ENCODE measurements around the gene DNAAF1. TPM values are rescaled to one million over a fixed set of nuclear protein-coding genes. Genes with fewer than 3 reads are reported as not detected.

The DNAAF1 gene
- polyA plus RNA-seq, 2 donors = 0.20 to 0.39 TPM

- no peaks in the 10 kb centered on the region for H3K4me1 ChIP-seq (ENCODE audit: control insufficient read depth in 2 of 2, insufficient read depth in 2 of 2, low read length in 1 of 2)
- no peaks in the 10 kb centered on the region for H3K36me3 ChIP-seq (ENCODE audit: control insufficient read depth in 2 of 2, insufficient read depth in 2 of 2, low read length in 1 of 2)
- WGBS, 2 donors = 70 to 79% methylated on average over 14 of the region's 14 CpGs
- no peak overlapping the region for H3K4me3 ChIP-seq (ENCODE audit: low read depth in 1 of 2, low read length in 2 of 2)
- H3K27ac ChIP-seq (ENCODE audit: low read depth in 2 of 2, low read length in 1 of 2) = no peak overlapping the region
- no peaks in the 10 kb centered on the region for H3K9me3 ChIP-seq (ENCODE audit: control insufficient read depth in 2 of 2, insufficient read depth in 1 of 2, low read depth in 1 of 2, low read length in 1 of 2)
- H3K27me3 ChIP-seq (ENCODE audit: control insufficient read depth in 1 of 2, insufficient read depth in 2 of 2, low read length in 2 of 2) = no peaks in the 10 kb centered on the region
Measured at GRCh38 chr16:84138824-84139627, 6.1 kb upstream of the DNAAF1 start.

GRCh38 chr16:84139628-84140258 is 5.4 kb upstream of the DNAAF1 start:
- Histone ChIP-seq H3K27me3 (ENCODE audit: control insufficient read depth in 1 of 2, insufficient read depth in 2 of 2, low read length in 2 of 2) (no peaks in the 10 kb centered on the region), H3K36me3 (ENCODE audit: control insufficient read depth in 2 of 2, insufficient read depth in 2 of 2, low read length in 1 of 2) (no peaks in the 10 kb centered on the region), H3K4me3 (ENCODE audit: low read depth in 1 of 2, low read length in 2 of 2) (no peak overlapping the region), H3K9me3 (ENCODE audit: control insufficient read depth in 2 of 2, insufficient read depth in 1 of 2, low read depth in 1 of 2, low read length in 1 of 2) (no peaks in the 10 kb centered on the region), H3K27ac (ENCODE audit: low read depth in 2 of 2, low read length in 1 of 2) (no peak overlapping the region), H3K4me1 (ENCODE audit: control insufficient read depth in 2 of 2, insufficient read depth in 2 of 2, low read length in 1 of 2) (peaks cover 0 to 2% of the 10 kb centered on the region in 2 donors)
- 69 to 72% methylated on average over 6 of the region's 6 CpGs for WGBS, 2 donors

DNA sequence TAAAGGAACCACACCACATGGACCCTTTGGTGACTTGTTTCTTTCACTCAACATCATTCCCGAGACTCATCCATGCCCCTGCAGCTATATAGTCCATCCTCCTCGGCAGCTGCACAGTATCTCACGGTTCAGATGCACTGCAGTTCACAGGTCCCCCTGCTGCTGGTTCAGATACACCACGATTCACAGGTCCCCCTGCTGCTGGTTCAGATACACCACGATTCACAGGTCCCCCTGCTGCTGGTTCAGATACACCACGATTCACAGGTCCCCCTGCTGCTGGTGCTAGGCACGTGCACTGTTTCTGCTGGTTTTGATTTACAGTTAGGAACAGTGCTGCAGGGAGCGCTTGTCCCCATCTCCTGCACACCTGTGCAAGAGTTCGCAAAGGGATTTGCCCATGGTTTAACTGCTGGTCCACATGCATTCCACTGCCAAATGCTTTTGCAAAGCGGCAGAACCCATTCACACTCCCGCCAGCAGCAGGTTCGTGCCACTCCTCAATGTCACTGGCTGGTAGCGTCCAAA is 3.9 kb upstream of the DNAAF1 start:
- Histone ChIP-seq H3K9me3 (ENCODE audit: control insufficient read depth in 2 of 2, insufficient read depth in 1 of 2, low read depth in 1 of 2, low read length in 1 of 2) (no peaks in the 10 kb centered on the region), H3K4me3 (ENCODE audit: low read depth in 1 of 2, low read length in 2 of 2) (no peak overlapping the region), H3K36me3 (ENCODE audit: control insufficient read depth in 2 of 2, insufficient read depth in 2 of 2, low read length in 1 of 2) (no peaks in the 10 kb centered on the region), H3K27ac (ENCODE audit: low read depth in 2 of 2, low read length in 1 of 2) (no peak overlapping the region), H3K4me1 (ENCODE audit: control insufficient read depth in 2 of 2, insufficient read depth in 2 of 2, low read length in 1 of 2) (peaks cover 0 to 4% of the 10 kb centered on the region in 2 donors), H3K27me3 (ENCODE audit: control insufficient read depth in 1 of 2, insufficient read depth in 2 of 2, low read length in 2 of 2) (no peaks in the 10 kb centered on the region)
- 78 to 83% methylated on average over 13 of the region's 13 CpGs for WGBS, 2 donors

DNA sequence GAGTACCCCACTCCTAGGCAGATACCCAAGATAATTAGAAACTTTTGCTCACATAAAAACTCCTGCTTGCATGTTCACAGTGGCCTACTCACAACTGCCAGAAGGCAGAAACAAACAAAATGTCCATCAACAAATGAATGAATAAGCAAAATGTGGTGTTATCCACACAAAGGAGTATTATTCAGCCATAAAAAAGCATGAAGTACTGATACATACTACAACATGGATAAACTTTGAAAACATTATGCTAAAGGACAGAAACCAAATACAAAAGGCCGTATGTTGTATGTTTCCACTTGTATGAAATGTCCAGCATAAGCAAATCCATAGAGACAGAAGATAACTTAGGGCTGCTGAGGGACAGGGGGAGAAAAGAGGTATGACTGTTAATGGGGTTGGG is 2.0 kb upstream of the DNAAF1 start:
- Histone ChIP-seq H3K27ac (ENCODE audit: low read depth in 2 of 2, low read length in 1 of 2) (no peak overlapping the region), H3K4me1 (ENCODE audit: control insufficient read depth in 2 of 2, insufficient read depth in 2 of 2, low read length in 1 of 2) (peaks cover 0 to 4% of the 10 kb centered on the region in 2 donors), H3K36me3 (ENCODE audit: control insufficient read depth in 2 of 2, insufficient read depth in 2 of 2, low read length in 1 of 2) (no peaks in the 10 kb centered on the region), H3K9me3 (ENCODE audit: control insufficient read depth in 2 of 2, insufficient read depth in 1 of 2, low read depth in 1 of 2, low read length in 1 of 2) (no peaks in the 10 kb centered on the region), H3K27me3 (ENCODE audit: control insufficient read depth in 1 of 2, insufficient read depth in 2 of 2, low read length in 2 of 2) (no peaks in the 10 kb centered on the region), H3K4me3 (ENCODE audit: low read depth in 1 of 2, low read length in 2 of 2) (no peak overlapping the region)
- 91 to 97% methylated on average over 1 of the region's 1 CpG for WGBS, 2 donors

- Histone ChIP-seq H3K27ac (ENCODE audit: low read depth in 2 of 2, low read length in 1 of 2) (no peak overlapping the region), H3K4me3 (ENCODE audit: low read depth in 1 of 2, low read length in 2 of 2) (peak overlapping the region in 1 of 2 donors; percentile 91), H3K4me1 (ENCODE audit: control insufficient read depth in 2 of 2, insufficient read depth in 2 of 2, low read length in 1 of 2) (peaks cover 0 to 4% of the 10 kb centered on the region in 2 donors), H3K27me3 (ENCODE audit: control insufficient read depth in 1 of 2, insufficient read depth in 2 of 2, low read length in 2 of 2) (no peaks in the 10 kb centered on the region), H3K9me3 (ENCODE audit: control insufficient read depth in 2 of 2, insufficient read depth in 1 of 2, low read depth in 1 of 2, low read length in 1 of 2) (no peaks in the 10 kb centered on the region), H3K36me3 (ENCODE audit: control insufficient read depth in 2 of 2, insufficient read depth in 2 of 2, low read length in 1 of 2) (no peaks in the 10 kb centered on the region)
- 22 to 25% methylated on average over 12 to 13 of the region's 13 CpGs for WGBS, 2 donors
Measured at GRCh38 chr16:84143784-84144199, 1.3 kb upstream of the DNAAF1 start.

GRCh38 chr16:84144209-84144858 is 774 bp upstream of the DNAAF1 start:
- peak overlapping the region; percentile 79 to 91 for H3K4me3 ChIP-seq (ENCODE audit: low read depth in 1 of 2, low read length in 2 of 2)
- no peaks in the 10 kb centered on the region for H3K27me3 ChIP-seq (ENCODE audit: control insufficient read depth in 1 of 2, insufficient read depth in 2 of 2, low read length in 2 of 2)
- H3K36me3 ChIP-seq (ENCODE audit: control insufficient read depth in 2 of 2, insufficient read depth in 2 of 2, low read length in 1 of 2) = no peaks in the 10 kb centered on the region
- no peaks in the 10 kb centered on the region for H3K9me3 ChIP-seq (ENCODE audit: control insufficient read depth in 2 of 2, insufficient read depth in 1 of 2, low read depth in 1 of 2, low read length in 1 of 2)
- WGBS, 2 donors = 1% methylated on average over 39 of the region's 39 CpGs
- H3K27ac ChIP-seq (ENCODE audit: low read depth in 2 of 2, low read length in 1 of 2) = peak overlapping the region; percentile 50 to 80
- peaks cover 0 to 4% of the 10 kb centered on the region in 2 donors for H3K4me1 ChIP-seq (ENCODE audit: control insufficient read depth in 2 of 2, insufficient read depth in 2 of 2, low read length in 1 of 2)

DNA sequence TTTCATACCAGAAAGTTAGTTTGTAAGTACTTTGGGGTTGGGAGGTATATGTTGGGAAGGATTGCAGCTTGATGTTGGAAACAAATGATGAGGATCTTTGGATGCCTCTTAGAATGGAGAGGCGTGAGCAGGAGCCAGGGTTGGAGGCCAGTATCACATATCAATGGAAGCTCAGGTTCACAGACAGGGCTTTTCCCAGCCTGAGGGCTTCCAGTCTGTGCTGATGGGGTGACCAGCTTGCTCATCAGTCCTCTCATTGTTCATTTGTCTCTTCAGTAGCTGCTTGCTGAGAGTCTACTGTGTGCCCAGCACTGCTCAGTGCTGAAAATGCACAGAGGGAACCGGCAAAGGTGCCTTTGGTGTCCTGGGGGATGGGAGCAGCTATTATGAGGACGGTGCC is 5.8 kb downstream of the DNAAF1 start:
- Histone ChIP-seq H3K4me3 (ENCODE audit: low read depth in 1 of 2, low read length in 2 of 2) (no peak overlapping the region), H3K4me1 (ENCODE audit: control insufficient read depth in 2 of 2, insufficient read depth in 2 of 2, low read length in 1 of 2) (no peaks in the 10 kb centered on the region), H3K36me3 (ENCODE audit: control insufficient read depth in 2 of 2, insufficient read depth in 2 of 2, low read length in 1 of 2) (no peaks in the 10 kb centered on the region), H3K27ac (ENCODE audit: low read depth in 2 of 2, low read length in 1 of 2) (no peak overlapping the region), H3K27me3 (ENCODE audit: control insufficient read depth in 1 of 2, insufficient read depth in 2 of 2, low read length in 2 of 2) (no peaks in the 10 kb centered on the region), H3K9me3 (ENCODE audit: control insufficient read depth in 2 of 2, insufficient read depth in 1 of 2, low read depth in 1 of 2, low read length in 1 of 2) (no peaks in the 10 kb centered on the region)
- WGBS, 2 donors = 65 to 67% methylated on average over 3 of the region's 3 CpGs

DNA sequence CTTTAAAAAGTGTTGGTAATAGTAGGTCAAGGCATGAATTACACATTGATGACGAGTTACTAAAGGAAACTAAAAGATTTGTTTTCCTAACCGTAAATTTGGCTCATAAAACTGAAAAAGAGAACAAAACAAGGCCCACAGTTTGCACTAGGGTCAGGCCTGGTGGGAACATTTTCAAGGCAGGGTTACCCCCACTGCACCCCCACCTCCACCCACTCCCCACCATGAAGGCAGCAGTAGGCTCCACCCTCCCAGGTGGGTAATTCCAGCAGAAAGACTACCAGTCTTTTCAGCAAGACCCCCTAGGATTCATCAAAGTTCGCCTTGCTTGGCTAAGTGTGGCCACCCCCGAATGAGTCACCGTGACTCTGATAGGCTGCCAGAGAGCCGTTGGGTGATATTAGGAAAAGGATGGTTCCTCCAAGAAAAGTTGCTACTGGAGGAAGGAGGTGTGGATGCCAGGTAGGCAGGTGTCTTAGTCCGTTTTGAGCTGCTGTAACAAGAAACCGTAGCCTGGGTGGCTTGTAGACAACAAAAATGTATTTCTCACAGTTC is 8.6 kb downstream of the DNAAF1 start:
- no peak overlapping the region for H3K4me3 ChIP-seq (ENCODE audit: low read depth in 1 of 2, low read length in 2 of 2)
- H3K4me1 ChIP-seq (ENCODE audit: control insufficient read depth in 2 of 2, insufficient read depth in 2 of 2, low read length in 1 of 2) = no peaks in the 10 kb centered on the region
- no peaks in the 10 kb centered on the region for H3K9me3 ChIP-seq (ENCODE audit: control insufficient read depth in 2 of 2, insufficient read depth in 1 of 2, low read depth in 1 of 2, low read length in 1 of 2)
- no peak overlapping the region for H3K27ac ChIP-seq (ENCODE audit: low read depth in 2 of 2, low read length in 1 of 2)
- no peaks in the 10 kb centered on the region for H3K27me3 ChIP-seq (ENCODE audit: control insufficient read depth in 1 of 2, insufficient read depth in 2 of 2, low read length in 2 of 2)
- no peaks in the 10 kb centered on the region for H3K36me3 ChIP-seq (ENCODE audit: control insufficient read depth in 2 of 2, insufficient read depth in 2 of 2, low read length in 1 of 2)
- WGBS, 2 donors = 46 to 63% methylated on average over 8 of the region's 8 CpGs

DNA sequence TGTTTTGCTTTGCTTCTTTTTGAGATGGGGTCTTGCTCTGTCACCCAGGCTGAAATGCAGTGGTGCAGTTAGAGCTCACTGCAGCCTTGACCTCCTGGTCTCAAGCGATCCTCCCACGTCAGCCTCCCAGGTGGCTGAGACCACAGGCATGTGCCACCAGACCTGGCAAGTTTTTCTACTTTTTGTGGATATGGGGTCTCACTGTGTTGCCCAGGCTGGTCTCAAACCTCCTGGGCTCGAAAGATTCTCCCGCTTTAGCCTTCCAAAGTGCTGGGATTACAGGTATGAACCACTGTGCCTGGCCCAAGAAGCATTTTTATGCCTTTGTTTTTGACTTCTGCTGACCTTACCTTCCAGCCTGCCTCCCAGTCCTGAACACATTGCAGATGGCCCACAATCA is 10.1 kb downstream of the DNAAF1 start:
- H3K4me1 ChIP-seq (ENCODE audit: control insufficient read depth in 2 of 2, insufficient read depth in 2 of 2, low read length in 1 of 2) = no peaks in the 10 kb centered on the region
- no peak overlapping the region for H3K4me3 ChIP-seq (ENCODE audit: low read depth in 1 of 2, low read length in 2 of 2)
- H3K9me3 ChIP-seq (ENCODE audit: control insufficient read depth in 2 of 2, insufficient read depth in 1 of 2, low read depth in 1 of 2, low read length in 1 of 2) = no peaks in the 10 kb centered on the region
- no peak overlapping the region for H3K27ac ChIP-seq (ENCODE audit: low read depth in 2 of 2, low read length in 1 of 2)
- WGBS, 2 donors = 92 to 97% methylated on average over 4 of the region's 4 CpGs
- H3K36me3 ChIP-seq (ENCODE audit: control insufficient read depth in 2 of 2, insufficient read depth in 2 of 2, low read length in 1 of 2) = no peaks in the 10 kb centered on the region
- peaks cover 0 to 4% of the 10 kb centered on the region in 2 donors for H3K27me3 ChIP-seq (ENCODE audit: control insufficient read depth in 1 of 2, insufficient read depth in 2 of 2, low read length in 2 of 2)

All from esophagus (tissue), 2 donors.